NCI-H345 treated with DMSO at 0.1 percent for 48 hours (cell line): ENCODE results near the gene TDRD7.

Experiments
- DNase-seq: peaks from one replicate; lab custom pipeline; 2025; ENCODE audit not compliant: unreplicated experiment; lab: John Stamatoyannopoulos, UW

TDRD7 gene

GRCh38 chr9:97525451-97525850, 113.6 kb downstream of the TDRD7 start:
- DNase-seq, result no peak

GRCh38 chr9:97526895-97527575, 115.1 kb downstream of the TDRD7 start:
- no peak for DNase-seq

- DNase-seq, result no peak
Observed at GRCh38 chr9:97527626-97528528, 116.0 kb downstream of the TDRD7 start.

- no peak for DNase-seq
Observed at GRCh38 chr9:97528529-97529230, 116.8 kb downstream of the TDRD7 start.

GRCh38 chr9:97529363-97530076, 117.6 kb downstream of the TDRD7 start:
- no peak for DNase-seq

GRCh38 chr9:97531888-97532376, 120.0 kb downstream of the TDRD7 start:
- no peak for DNase-seq

GRCh38 chr9:97534185-97534584, 122.3 kb downstream of the TDRD7 start:
- no peak for DNase-seq

- DNase-seq, result no peak
Observed at GRCh38 chr9:97534961-97535594, 123.2 kb downstream of the TDRD7 start.

- DNase-seq, result no peak
Observed at GRCh38 chr9:97535771-97536170, 123.9 kb downstream of the TDRD7 start.

GRCh38 chr9:97536480-97536879, 124.6 kb downstream of the TDRD7 start:
- DNase-seq, result no peak

GRCh38 chr9:97543561-97543960, 131.7 kb downstream of the TDRD7 start:
- DNase-seq, result no peak

GRCh38 chr9:97545486-97545885, 133.6 kb downstream of the TDRD7 start:
- no peak for DNase-seq
